ENCODE data around the gene TMEM139.

GRCh38 chr7:143287935-143288826 is 3.4 kb downstream of the TMEM139 start, which contains the start of gene CASP2:
- TF ChIP-seq CTCF (IDR thresholded peaks at IDR 0.05; ENCODE audit: borderline replicate concordance, extremely low read depth, low read length, poor library complexity, severe bottlenecking), result peak; percentile 45
- no peak for TF ChIP-seq EZH2 (IDR thresholded peaks at IDR 0.05; ENCODE audit: borderline replicate concordance, low read depth, low read length, severe bottlenecking)
